GM21737 (cell line): Measurements from ENCODE around the gene RAG1.

Experiments used
- ATAC-seq: cut with Tn5 transposase; IDR thresholded peaks from one replicate; pipeline ENCODE4 v1.9.1; 2021; ENCODE audit warnings: mild to moderate bottlenecking, moderate library complexity; ENCODE audit not compliant: unreplicated experiment

Gene RAG1

DNA sequence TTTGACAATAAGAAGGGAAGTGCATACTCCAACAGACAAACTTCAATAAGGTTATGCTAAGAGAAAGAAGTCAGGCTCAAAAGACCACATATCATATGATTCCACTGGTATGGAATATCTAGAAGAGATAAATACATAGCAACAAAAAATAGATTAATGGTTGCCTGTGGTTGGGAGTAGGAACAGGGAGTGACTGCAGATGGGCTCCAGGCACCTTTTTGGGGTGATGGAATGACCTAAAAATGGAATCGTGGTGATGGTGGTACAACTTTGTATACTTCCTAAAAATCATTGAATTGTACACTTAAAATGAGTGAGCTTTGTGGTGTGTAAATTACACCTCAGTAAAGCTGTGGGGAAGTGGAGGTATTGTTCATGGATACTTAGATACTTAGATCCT is 59.2 kb downstream of the RAG1 start:
- ATAC-seq, result no peak

DNA sequence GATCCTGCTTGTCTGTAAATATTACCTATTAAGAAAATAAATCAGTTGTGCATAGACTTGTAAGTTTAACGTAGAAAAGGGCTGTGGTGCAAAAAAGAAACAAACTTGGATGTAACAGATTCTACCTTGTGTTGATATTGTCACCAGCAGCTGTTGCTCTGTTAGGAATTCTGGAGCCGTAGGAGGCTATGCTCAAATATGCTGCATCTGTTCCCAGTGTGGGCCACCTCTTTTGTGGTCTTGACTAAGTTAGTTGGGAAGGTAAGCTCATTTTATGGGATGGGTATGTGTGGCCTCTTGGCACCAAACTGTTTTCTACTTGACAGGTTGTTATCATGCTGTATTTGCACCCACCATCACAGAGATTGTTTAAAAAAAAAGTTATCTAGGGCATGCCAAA is 59.7 kb downstream of the RAG1 start:
- ATAC-seq, result no peak

DNA sequence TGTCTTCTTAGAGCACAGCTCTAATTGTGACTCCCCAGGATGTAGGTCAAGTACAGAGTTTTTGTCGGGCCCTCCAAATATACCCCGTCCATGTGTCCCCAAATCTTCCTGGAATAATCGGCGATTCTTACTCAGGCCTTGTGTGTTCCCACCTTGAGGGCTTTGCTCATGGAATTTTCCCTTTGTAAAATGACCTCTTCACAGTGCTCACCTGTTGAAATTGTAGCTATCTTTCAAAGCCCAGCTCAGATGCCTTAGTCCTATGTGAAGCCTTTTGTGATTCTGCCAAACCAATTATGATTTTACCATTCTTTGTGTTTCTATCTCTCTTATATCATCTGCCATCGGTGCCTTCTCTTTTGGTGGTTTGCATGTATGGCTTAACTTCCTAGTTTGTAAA is 60.3 kb downstream of the RAG1 start:
- ATAC-seq, result no peak

DNA sequence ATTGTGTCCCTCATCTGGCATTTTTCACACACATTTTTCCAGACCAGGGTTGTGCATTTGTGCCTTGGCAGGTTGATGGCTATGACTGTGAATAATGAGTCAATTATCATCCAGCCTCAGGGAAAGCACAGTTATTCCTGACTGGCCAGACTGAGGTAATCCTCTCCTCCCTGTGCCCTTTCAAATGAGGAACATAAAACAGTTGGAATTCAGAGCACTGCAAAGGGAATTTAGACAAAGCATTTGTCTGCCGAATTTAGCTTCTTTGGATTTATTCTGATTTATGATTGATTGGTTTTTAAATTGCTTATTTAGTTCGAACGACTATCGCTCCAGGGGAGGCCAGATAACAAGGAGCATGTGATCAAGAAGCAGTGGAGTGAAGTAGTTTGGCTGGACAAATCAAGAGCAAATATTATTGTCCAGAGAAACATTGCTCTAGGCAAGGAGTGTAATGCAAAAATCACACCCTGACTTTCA is 61.0 kb downstream of the RAG1 start:
- ATAC-seq, result no peak
